ENCODE results near the gene CLASRP. TPM values are rescaled to one million over a fixed set of nuclear protein-coding genes. Genes with fewer than 3 reads are reported as not detected.

Gene CLASRP
- total RNA-seq, 1 donor from 2014 or later, result 33.9 TPM

DNA sequence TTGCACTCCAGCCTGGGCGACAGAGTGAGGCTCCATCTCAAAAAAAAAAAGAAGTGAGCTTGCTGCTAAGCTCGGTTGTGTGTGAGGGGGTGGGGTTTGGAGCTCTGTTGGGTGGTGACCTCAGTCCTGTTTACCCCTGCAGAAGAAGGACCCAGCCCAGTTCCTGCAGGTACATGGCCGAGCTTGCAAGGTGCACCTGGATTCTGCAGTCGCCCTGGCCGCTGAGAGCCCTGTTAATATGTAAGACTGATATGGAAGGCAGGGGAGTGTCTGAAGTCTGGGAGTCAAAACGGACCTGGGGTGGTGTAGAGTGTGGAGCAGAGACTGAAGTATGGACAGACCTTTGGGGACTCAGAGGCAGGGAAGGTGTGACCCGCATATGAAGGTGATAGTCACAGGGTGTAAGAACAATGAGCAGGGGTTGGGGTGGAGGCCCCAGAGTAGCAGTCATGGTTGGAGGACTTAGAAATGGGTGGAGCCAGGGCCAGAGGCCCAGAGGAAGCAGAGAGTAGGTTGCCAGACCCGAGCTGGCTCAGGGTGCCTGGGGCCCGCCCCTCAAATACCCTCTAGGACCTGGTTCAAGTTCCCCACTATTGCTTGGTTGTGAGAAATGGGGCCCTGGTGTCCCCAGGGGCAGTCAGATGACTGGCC, 13.2 kb downstream of the CLASRP start:
- DNase-seq, result no peak
- ATAC-seq, result no peak
- intact Hi-C loops (cut with micrococcal nuclease), result no loop called here

DNA sequence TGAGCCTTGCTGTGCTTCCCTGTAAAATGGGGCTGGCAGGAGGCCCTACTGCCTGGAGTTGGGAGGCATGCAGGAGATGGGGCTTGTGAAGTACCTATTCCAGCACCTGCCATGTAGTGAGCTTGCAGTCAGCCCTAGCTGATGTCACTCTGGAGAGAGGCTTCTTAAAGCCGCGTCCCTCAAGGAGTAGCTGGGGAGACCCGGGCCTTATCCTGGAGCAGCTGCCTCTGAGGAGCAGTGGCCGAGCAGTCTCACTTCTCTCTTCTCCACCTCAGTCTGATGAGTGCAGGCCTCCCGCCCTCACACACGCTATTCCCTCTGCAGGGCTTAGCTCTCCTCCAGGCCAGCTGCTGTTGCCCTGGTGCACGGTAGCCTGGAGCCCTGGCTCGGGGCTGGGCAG, 18.0 kb downstream of the CLASRP start:
- ATAC-seq, result no peak
- intact Hi-C loops (cut with micrococcal nuclease), result no loop called here

DNA sequence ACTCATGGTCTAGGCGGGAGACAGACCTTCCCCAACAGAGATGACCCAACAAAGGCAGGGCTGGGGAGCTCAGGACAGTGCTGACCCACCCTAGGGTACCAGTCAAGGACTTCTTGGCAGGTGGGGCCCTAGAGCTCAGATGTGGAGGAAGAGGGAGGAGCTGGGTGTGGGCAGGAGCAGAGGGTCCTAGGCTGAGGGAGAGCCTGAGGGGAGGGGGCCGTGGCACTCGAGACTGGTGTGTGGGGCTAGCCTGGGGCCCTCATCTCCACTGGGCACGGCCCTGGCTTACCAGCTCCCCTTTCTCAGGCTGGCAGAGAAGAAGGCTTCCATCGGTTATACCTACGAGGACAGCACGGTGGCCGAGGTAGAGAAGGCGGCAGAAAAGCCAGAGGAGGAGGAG, 18.6 kb downstream of the CLASRP start:
- intact Hi-C loops (cut with micrococcal nuclease), result no loop called here
- DNase-seq (no peak), ATAC-seq (no peak)

More for the DNA sequence above, 18.0 kb downstream of the CLASRP start:
- no peak for DNase-seq

DNA sequence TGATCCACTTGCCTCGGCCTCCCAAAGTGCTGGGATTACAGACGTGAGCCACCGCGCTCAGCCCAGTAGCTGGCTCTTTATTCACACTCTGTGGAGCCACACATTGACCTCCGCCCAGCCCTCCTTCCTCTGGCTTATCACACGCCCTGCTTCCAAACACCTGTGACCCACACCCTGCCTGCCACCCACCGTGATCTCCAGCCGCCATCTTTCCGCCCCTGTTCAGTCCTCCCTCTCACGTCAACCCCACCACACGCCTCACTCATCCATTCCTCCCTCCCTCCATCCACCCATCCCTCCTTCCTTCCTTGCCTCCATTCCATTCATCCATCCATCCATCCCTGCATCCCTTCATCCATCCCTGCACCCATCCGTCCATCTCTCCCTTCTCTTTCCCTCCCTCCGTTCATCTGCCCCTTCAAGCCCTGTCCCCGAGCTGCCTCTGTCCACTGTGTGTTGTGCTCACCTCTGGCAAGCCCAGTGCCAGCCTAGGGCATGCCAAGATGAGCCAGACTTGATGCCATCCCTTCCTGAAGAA, 19.8 kb downstream of the CLASRP start:
- no peak for DNase-seq
- no peak for ATAC-seq
- intact Hi-C loops (cut with micrococcal nuclease), result no loop called here

DNA sequence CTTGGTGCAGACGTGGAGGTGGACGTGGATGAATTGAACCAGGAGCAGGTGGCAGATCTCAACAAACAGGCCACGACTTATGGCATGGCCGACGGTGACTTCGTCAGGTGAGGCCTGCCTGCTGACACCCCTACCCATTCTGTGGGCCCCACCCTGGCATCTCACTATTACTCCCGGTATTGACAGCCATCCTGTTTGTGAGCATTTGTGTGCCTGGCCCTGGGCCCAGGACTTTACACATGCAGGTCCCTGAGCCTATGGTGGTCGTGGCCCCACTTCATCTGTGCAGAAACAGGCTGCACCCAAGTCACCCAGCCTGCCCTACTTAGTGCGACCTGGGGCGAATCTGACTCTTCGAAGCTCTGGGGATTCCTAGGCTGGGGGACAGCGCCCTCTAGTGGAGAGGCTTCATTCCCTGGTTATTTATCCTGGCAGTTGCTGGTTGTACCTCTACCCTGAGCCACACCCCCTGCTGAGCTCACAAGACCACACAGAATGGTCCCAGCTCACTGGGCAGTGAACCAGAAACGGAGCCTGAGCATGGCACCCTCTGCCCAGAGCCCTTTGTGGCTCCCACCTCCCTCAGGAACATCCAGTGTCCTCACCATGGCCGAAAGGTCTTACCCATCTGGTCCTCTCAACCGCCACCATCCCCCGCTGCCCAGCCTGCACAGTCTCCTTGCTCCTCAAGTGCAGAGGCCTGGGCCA, 20.6 kb downstream of the CLASRP start:
- peak; percentile 60 for DNase-seq
- peak; percentile 66 for ATAC-seq
- intact Hi-C loops (cut with micrococcal nuclease), result no loop called here

DNA sequence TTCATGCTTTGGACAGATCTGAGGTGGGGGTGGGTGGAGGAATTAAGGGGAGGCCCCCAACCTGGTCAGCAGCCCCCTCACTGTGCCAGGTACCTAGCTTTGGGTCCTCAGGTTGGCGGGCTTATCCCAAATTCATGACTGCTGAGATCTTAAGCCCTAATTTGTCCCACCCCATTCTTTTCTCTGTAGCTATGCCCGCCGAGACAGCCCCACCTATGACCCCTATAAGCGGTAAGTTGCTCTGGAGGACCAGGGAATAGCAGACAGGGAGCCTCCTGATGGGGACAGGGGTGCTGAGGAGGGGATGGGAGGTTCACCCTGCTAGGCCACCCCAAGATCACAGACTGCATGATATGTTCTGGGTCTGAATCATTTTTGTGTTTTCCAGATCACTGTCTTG, 23.1 kb downstream of the CLASRP start:
- no peak for DNase-seq
- intact Hi-C loops (cut with micrococcal nuclease), result no loop called here
- ATAC-seq, result no peak

DNA sequence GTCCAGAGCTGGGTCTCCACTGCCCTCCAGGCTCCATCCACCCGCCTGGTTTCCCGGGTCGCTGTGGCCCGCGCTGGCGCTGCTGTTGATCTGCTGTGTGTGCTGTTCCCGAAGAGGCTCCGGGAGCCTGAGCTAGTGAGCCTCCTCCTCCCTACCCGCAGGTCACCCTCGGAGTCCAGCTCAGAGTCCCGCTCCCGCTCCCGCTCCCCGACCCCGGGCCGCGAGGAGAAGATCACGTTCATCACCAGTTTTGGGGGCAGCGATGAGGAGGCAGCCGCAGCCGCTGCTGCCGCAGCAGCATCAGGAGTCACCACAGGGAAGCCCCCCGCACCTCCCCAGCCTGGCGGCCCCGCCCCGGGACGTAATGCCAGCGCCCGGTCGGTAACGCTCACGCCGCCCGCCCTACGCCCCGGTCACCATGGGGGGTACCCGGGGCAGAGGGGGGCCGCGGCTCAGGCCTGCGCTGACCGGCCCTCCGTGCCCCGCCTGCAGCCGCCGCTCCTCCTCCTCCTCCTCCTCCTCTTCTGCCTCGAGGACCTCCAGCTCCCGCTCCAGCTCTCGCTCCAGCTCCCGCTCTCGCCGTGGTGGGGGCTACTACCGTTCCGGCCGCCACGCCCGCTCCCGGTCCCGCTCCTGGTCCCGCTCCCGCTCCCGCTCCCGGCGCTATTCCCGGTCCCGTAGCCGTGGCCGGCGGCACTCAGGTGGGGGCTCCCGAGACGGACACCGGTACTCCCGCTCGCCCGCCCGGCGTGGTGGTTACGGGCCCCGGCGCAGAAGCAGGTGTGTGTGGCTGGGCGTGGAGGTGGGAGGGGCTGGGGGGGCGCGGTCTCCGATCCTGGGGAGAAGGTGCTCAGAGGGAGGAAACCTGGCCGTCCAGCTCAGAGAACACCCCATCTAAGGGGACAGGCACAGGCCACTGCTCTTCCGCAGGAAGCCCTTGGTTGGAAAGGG, 25.3 kb downstream of the CLASRP start:
- intact Hi-C loops (cut with micrococcal nuclease), result no loop called here
- DNase-seq (no peak), ATAC-seq (no peak)

DNA sequence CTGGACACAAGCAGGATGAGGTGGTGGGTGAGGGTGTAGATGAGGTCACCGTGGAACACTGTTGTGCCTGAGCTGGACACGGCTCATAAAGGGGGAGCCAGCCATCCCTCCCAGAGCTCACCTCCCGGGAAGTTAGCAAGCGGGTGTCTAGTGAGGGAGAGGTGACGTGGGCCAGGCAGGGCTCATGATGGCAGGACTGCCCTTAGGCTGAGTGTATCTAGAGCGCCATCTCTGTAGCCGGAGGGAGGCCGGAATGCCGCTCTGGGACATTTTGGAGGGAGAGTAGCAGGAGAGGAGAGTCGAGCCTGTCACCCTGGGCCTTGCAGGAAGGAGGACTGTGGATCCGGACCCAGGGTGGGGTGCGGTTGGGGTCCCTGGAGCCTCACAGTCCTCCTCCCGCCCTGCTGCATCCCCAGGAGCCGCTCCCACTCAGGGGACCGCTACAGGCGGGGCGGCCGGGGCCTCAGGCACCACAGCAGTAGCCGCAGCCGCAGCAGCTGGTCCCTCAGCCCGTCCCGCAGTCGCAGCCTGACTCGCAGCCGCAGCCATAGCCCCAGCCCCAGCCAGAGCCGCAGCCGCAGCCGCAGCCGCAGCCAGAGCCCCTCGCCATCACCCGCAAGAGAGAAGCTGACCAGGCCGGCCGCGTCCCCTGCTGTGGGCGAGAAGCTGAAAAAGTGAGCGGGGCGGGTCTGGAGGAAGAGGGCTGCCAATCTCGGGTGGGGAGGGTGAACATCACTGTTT, 28.2 kb downstream of the CLASRP start:
- intact Hi-C loops (cut with micrococcal nuclease), result no loop called here
- ATAC-seq, result no peak

DNA sequence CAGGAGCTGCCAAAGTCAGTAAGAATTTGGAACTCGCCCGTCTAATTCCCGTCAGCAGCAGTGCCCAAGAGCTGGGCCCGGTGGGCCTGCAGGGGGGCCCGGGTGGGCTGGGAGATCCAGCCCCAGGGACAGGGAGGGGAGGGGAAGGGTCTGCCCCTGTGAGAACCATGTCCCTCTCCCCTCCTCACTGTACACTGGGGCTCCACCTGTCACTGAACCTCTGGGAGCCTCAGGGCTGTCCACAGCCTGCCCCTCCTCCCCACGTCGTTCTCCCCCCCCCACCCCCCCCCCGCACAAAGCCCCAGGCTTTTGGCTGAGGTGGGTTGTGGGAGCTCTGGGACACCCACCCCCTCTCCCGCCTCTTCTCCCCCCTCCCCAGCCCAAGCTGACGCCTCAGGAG, 29.2 kb downstream of the CLASRP start:
- DNase-seq (no peak), ATAC-seq (no peak)
- intact Hi-C loops (cut with micrococcal nuclease), result no loop called here

More for the DNA sequence above, 28.2 kb downstream of the CLASRP start:
- no peak for DNase-seq

DNA sequence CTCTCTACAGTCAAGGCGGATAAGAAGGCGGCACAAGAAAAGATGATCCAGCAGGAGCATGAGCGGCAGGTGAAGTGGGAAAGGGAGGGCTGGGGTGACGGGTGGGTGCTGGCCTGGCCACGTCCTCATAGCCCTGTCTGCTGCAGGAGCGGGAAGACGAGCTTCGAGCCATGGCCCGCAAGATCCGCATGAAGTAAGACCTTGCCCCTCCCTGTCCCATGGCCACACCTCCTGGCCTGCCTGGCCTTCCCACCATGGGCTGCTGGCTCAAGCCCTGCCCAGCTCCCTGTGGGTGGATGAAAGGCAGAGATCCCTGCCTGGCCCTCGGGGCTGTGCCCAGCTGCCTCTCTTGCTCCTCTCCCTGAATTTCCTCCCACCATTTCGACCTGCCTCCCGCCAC, 30.2 kb downstream of the CLASRP start:
- no peak for DNase-seq
- peak; percentile 35 for ATAC-seq
- intact Hi-C loops (cut with micrococcal nuclease), result no loop called here

DNA sequence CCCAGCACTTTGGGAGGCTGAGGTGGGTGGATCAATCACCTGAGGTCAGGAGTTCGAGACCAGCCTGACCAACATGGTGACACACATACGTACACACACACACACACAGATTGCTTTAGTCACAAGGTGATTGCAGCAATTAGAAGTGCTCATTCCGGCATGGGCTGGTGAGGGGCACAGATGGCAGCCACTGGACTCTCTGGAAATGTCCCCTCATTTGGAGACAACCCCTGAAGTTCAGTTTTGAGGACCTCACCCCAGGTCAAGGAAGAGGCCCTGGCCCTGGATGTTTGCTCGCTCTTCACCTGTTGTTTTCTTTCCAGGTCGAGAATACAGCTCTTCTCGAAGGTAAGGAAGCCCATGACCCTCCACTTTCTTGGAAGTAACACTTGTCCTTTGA, 31.4 kb downstream of the CLASRP start:
- intact Hi-C loops (cut with micrococcal nuclease), result no loop called here
- no peak for ATAC-seq
- no peak for DNase-seq

DNA sequence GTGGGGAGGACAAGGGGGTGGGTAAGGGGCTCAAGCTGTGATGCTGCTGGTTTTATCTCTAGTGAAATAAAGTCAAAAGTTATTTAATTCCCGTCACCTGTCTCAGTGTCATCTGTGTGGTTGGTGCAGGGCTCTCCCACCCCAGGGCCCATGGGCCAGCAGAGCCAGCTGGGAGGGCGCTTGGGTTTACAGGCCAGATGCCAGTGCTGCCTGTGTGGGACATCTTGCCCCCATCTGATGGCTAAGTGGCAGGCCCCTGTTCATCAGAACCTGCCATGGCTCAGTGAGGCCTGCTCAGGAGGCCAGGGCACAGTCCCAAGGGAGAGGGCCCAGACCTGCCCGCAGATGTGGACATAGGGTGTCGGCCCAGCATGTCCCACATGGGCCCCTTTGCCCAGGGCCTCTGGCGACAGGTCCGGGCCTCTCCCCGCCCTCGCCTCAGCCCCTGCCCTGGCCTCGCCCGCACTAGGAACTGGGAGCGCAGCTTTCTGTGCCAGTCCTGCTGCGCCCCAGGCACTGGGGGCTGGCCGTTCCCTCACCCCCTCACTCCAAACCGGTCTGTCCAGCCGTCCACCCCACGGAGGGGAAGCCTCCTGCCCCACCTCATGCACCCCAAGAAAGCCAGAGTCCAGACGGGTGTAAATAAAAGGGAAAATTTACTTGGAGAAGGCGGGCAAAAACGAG, 32.2 kb downstream of the CLASRP start:
- DNase-seq (no peak), ATAC-seq (no peak)
- intact Hi-C loops (cut with micrococcal nuclease), result no loop called here

DNA sequence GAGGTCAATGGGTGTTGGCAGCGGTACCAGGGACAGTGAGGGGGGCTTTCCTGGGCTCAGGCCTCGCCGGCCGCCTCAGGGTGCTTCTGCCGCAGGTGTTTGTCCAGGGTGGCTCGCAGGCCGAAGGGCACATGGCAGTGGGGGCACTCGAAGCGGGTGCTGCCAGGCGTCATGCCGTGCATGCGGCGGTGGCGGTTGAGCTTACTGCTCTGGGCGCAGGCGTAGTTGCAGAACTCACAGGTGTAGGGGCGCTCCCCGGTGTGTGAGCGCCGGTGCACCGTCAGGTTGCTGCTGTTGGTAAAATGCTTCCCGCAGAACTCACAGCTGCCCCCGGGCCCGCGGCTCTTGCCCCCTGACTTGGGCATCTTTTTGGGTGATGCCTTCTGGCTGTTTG, 32.7 kb downstream of the CLASRP start:
- no peak for DNase-seq
- intact Hi-C loops (cut with micrococcal nuclease), result no loop called here
- ATAC-seq, result no peak

DNA sequence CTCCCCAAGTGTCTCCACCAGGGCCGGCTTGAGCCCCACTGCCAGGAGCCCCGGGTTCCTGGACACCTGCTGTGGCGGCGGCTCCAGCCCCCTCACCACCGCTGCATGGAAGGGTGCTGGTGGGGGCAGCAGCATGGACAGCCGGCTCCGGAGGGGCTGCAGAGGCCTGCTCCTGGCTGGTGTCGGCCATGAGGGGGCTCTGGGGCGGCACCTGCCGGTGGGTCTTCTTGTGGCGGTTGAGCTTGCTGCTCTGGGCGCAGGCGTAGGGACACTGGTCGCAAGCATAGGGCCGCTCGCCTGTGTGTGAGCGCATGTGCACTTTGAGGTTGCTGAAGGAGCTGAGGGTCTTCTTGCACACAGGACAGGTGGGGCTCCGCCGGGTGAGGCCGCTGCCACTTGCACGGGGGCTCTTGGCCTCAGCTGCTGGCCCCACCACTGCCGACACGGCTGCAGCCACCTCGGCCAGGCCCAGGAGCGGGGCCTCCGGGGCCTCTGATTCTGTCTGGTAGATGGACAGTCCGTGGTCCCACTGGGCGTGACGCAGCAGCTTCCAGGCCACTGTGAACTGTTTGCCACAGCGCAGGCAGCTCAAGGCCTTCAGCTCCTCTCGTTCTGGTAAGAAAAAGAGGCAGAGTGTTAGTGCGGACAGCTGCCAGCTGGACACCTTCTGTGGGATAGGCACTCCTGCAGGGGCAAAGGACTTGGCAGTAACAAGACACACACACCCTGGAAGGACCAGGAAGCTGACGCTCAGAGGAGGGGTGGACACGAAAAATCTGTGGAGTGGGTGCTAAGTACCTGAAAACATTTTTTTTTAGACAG, 33.3 kb downstream of the CLASRP start:
- DNase-seq, result peak; percentile 25
- intact Hi-C loops (cut with micrococcal nuclease), result no loop called here
- no peak for ATAC-seq

DNA sequence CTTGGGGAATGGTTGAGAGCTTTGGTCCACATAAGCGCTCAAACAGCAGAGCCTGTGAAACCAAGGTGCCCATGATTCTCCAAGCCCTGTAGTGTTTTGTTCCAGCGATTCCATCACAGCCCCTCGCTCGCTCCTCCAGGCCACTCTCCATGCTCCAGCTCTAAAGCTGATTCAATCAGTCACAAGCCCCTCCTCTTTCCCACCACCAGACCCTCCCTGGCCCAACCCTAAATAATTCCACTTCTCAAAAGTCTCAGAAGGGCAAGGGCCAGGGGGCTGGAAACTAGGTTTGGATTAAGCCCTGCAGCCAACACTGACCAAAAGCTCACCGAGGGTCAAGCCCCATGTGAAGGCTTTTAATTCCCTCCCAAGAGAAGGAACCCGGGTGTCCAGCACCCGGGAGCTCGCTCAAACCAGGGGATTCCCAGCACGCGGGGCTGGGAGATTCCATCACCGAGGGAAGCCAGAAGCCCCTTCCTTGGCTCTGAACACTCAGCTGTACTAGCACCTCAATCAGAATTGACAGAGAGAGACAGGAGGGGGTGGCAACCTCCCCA, 36.0 kb downstream of the CLASRP start:
- intact Hi-C loops (cut with micrococcal nuclease), result no loop called here
- DNase-seq (no peak), ATAC-seq (no peak)

DNA sequence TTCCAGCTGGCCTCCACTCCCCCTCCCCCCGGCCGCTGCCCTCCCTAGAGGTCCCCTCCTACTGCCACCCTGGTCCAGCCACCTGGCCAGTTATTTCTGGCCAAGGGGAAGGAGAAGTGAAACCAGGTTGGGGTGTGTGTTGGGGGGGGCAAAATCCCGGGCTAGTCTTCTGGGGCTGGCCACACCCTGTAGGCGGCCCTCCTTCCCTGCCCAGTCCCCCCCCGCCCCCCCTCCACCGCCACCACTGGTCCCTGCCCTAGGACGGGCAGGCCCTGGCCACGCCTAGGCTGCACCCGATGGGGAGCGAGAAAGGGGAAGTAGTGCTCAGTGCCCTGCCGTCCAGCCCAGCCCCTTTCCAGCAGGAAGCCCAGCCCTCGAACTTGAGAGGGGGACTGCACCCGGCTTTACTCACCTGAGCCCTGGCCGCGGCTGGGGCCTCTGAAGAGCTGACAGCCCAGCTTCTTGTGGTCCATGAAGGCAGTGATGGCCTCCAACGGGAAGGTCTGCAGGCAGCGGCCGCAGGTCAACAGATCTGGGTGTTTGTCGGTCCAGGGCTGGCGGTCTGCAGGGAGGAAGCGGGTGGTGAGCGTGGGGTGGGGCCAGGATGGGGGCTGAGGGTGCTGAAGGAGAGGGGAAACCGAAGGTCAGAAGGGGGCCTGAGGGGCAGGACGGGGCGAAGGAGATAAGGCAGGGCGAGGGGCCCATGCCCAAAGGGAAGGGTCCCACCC, 36.6 kb downstream of the CLASRP start:
- intact Hi-C loops (cut with micrococcal nuclease), result no loop called here
- ATAC-seq (peak; percentile 59), DNase-seq (peak; percentile 80)

Measured in left ventricle myocardium superior (tissue), 1 donor.